M059J (cell line): ENCODE results near the gene RGS3. TPM values are rescaled to one million over a fixed set of nuclear protein-coding genes. Genes with fewer than 3 reads are reported as not detected.
A peak's percentile ranks its signal among the peaks of the same experiment; 100 is the strongest.

Experiments used
- DNase-seq: peaks from one replicate; pipeline ENCODE4 v3.0.0-alpha.2; 2012; ENCODE audit warnings: low read depth
- total RNA-seq: library from RNA; depleted of rRNA; stranded (reverse); fragments of >200 nt; shearing (Covaris generic); gene quantifications from 2 replicates; pipeline ENCODE4 v1.2.3, GENCODE V29; 2014

RGS3 gene
- total RNA-seq, 1 experiment from 2014 or later = 137 TPM

DNA sequence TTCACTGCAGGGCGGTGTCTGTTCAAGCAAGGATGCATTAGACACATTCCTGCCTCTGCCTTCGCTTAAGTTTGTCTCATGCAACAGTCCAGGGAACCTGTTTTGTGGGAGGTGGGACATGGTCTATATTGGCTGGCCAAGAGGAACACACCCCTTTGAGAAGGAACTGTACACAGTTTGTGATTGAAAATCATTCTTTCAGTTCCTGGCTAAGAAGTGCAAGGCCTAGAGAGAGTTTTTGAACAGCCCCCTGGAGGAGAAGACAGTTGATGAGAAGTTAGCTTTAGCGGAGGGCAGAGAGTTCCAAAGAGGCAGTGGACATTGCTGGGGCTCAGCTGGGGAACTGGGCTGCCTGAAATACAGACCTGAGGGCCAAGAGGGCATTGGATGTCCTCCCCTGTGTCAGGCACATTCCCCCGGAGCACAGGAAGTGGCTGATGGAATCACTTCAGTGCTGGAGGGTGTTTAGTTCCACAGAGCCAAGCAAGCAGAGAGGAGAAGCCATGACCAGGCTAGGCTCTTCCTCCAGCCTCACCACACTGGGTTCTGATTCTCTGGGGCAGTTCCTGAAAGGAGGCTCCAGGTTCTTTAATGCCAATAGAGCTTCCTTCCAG, 66.6 kb downstream of the RGS3 start:
- DNase-seq = peak; percentile 23

DNA sequence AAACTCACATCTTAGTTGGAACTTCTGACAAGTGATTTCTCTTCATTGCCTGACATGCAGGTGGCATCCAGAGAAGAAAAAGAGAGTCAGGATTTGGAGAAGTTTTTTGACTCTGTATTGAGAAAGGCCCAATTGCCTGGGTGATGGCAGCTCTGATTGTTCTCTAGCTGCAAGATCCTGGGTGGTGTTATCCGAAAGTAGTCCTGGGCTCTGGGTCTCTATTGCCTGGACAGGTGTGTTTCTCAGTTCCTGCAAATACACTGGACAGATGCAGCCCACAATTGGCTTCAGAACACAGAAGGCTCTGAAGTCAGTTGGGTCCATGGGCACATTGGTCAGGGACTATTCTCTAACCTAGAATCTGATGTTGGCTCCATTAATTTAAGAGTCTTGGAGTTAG, 67.4 kb downstream of the RGS3 start:
- DNase-seq = no peak

DNA sequence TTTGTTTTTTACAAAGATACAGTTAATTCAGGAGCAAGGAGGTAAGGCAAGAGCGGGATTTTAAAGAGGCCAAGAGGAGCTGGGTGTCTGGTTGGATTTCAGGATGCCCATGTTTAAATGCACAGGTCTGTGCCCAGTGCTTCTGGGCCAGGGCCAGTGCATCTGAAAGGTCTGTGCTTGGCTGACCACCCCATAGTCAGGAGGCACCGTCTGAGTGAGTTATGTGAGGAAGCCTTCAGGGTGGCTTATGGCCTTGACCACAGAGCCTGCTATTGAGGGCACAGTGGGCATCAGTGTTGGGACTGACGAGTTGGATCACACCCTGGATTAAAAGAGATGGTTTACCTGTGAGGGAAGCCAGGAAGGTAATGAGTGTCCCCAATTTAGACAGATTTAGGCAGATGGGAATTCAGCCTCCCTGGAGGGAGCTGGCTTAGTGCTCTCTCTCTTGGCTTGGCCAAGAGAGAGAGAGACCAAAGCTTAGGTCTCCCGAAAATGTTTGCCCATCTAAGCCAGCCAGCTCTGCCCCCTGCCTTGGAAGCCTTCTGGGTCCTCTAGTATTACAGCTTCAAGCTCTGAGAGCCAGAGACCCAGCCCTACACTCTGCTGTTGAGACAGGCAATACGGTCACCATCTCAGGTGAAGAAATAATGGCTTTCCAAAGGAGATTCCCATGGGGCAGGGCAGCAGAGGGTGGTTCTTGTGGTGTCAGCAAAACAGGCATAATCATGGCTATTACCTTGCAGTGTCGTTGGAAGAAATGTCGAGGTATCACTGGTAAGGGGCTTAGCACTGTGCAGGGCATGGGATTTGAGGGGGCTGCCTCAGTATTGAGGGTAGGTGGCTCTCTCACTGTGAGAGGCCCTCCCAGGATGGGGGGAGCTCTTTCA, 68.6 kb downstream of the RGS3 start:
- DNase-seq = no peak

DNA sequence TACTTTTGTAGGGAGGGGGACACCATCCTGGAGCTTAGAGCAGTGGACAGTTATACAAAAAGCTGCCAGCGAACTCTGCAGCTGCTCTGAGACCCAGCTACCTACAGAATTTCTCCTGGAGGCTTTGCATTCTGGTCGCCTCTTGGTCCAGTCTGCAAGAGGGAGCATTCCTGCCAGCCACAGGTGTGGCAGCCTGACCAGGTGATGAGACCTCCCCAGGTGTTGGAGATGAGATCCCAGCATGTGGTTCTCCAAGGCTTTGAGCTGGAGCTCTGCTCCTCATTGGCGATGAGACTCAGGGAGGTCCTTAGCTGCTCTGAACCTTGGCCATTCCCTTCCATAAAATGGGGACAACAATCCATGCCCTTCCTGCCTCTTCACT, 69.3 kb downstream of the RGS3 start:
- no peak for DNase-seq

DNA sequence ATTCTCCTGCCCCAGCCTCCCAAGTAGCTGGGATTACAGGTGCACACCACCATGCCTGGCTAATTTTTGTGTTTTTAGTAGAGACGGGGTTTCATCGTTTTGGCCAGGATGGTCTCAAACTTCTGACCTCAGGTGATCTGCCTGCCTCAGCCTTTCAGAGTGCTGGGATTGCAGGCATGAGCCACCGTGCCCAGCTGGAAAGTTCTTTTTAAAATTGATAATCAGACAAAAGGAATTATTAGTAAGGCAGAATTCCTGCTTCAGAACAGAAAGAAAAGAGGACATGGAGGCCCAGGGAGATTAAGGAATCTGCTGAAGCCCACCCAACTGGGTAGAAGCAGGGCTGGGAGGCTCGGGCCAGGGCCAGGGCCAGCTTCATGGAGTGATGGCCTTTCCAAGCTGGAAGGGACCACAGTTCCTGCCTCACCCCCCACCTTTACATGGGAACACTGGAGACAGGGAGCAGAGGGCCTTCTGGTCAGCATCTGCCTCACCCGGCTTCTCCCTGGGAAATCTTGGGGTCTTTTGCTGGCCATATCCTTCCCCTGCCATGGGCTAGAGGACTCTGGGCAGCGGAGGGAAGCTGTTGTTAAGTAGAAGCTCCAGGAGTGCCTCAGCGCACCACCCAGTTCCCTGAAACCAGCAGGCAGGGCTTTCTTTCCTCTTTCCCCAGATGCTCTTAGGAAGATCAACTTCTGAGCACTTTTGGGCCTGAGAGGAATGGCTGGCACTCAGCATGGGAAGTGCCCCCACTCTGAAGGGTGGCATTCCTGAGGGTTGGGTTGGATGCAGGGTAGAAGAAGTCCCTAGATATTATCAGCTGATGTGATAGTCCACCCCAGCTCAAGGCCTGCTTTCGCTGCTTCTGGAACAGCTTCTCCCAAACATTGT, 70.1 kb downstream of the RGS3 start:
- DNase-seq = no peak

DNA sequence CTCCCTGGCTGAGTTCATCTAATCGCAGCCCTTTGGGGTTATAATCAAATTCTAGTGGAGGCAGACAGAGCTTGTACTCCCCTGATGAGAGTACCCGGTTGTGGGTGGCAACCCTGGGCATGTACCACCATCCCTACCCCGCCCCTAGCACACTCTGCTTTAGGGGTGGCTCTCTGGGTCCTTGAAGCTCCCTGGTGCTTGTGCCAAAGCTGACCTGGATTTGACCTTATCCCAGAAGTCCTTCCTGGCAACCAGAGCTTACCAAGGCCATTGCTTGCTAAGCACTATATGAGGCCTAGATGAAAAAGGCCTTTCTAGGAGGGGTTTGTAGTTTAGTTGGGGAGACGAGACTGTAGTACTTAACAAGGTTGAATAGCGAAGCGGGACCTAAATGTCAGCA, 72.2 kb downstream of the RGS3 start:
- DNase-seq = no peak

DNA sequence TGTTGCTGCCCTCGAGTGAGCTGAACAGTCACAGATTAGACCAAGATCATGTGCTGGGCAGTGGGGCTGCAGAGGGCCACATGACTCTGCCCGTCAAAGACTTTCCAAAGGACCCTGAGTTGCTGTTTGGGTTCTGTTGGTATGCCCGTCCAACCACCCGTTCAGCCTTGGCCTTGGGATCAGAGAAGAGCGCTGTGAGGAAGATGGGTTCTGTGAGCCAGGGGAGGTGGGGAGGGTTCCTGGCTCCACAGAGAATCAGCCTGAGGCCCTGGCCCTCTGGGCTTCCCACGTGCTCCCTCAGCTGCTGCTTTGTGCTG, 72.6 kb downstream of the RGS3 start:
- DNase-seq = no peak

DNA sequence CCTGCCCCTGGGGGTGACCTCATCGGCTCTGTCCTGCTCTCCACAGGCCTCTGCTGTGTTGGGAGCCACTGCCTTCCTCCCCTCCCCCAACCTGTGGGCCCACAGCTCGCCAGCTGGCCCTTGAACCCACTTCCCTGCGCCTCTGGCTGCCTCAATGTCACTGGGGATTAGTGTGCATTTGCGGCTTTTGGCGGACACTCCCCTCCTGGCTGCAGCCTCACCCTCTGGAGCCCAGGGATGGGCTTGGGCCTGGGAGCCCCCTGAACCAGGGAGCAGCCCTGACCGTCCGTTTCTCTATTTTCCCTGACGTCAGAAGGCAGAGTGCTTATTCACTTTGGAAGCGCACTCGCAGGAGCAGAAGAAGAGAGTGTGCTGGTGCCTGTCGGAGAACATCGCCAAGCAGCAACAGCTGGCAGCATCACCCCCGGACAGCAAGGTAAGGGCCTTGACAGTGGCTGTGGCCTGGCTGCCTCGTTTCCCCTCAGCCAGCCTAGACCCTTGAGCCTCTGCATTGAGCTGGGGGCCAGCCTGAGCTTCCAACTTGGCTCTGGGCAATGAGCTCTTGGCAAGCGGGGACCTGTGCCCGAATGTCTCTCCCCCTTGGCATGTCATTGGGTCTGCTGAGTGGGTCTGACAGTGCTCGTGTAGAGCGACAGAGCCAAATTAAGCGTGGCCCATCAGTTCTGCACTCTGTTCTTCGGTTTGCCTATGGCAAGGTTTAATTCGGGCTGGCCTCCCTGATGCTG, 73.1 kb downstream of the RGS3 start:
- no peak for DNase-seq

GRCh38 chr9:113537229-113537810, 73.8 kb downstream of the RGS3 start:
- DNase-seq = no peak

- DNase-seq = no peak
Observed at GRCh38 chr9:113538131-113538530, 74.6 kb downstream of the RGS3 start.

- DNase-seq = no peak
Observed at GRCh38 chr9:113538701-113539430, 75.3 kb downstream of the RGS3 start.

- DNase-seq = no peak
Observed at GRCh38 chr9:113540466-113540865, 76.9 kb downstream of the RGS3 start.

DNA sequence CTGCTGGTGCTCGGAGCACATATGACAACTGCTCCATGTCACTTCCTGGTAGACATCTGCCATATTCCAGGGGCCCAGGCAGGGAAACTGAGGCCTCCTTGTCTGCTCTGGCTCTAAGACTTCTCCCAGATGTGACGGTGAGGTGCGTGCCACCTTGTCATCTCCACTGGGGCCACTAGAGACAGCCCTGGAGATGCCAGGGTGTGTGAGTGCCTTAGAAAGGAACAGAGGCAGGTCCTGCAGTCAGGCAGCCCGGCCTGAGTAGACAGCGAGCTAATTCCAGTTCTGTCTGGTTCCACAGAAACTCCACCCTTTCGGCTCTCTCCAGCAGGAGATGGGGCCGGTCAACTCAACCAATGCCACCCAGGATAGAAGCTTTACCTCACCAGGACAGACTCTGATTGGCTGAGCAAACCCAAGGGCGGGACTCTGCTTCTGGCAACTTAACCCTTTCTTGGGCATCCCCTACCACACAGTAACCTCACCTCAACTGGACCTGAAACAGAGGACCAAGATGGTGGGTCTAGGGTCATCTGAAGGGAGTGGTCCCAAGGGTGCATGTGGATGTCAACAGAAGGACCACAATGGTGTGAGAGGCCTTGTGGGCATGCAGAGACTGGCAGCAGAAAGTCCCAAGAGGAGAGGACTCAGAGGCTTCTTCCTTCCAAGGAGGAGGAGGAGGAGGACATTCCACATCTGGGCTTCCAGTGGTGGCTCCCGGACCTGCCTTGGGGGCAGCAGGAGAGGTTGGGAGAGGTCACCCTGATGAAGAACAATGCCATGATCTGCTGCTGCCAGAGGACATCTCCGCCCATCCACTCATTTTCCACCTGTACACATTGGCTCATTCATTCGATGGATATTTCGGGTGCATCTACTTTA, 77.7 kb downstream of the RGS3 start:
- no peak for DNase-seq

DNA sequence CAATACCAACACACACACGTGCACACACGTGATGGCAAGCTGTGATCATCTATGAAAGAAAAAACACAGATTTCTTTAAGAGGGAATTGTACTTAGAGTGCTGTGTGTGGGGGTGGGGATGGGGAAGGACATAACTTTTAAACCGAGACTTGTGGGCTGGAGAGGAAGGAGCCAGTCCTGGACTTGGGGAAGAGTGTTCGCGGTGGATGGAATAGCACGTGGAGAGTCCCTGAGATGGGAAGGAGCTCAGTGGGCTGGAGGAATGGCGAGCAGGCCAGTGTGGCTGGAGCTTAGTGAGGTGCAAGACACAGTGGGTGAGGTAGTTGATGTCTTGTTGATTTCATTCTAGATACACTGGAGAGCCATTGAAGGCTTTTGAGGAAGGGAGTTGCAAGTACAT, 78.5 kb downstream of the RGS3 start:
- DNase-seq = no peak

DNA sequence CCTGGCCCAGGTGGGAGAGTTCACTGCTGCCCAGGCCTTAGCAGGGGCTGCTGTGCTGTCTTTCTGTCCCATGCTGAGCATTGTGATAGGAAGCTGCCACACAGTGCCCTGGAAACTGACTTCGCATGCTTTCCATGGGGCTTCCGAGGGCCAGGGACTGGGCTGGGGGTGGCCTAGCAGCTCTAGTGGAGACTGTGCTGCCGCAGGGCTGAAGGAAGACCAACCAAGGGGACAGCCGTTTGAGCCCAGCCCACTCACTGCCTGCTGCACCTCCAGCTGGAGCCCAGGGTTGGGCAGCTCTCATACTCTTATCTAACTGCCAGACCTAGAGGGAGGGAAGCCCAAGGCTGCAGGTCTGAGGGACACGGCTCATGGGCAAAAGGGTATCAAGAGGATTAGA, 79.2 kb downstream of the RGS3 start:
- DNase-seq = no peak

DNA sequence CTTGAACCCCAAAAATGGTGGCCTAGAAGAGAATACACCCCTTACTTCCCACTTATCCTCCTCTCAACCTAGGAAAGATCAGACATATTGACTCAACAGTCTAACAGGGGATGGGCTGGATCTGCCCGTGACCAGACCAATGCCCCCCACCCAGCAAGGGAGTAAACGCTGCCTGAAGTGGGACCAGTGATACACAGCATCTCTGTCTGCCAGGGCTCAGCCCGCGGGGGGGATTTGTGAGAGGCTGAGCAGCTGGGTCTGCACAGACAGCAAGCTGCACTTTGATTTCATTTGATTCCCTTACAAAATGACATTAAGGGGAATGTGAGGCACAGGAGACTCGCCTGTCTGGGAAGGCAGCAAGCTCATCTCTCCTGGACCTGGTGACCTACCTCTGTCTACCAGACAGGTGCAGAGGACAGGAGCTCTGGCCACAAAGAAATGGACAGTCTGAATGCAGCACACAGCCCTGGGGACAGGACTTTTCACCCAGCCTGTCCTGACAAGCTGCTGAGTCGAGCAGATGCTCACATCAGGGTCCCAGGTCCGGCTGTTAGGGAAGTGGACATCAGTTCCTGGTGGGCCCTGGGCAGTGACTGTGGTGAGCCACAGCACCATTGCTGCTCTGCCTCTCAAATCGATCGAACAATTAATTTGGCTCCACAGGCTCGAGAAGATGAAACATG, 79.9 kb downstream of the RGS3 start:
- no peak for DNase-seq

DNA sequence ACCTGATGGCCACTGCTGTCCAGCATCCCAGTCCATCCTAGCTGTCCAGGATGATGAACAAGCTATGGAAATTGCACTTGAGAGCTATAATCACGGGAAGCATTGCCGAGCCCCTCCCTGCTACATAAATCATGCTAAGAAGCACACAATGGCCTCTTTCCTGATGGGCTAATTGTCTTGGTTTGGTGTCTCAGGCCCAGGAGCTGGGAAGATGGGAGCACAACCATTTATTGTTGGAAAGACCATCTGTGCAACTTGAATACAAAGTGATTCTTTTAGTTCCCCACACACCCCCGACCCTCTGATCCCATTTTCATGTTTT, 80.4 kb downstream of the RGS3 start:
- no peak for DNase-seq

DNA sequence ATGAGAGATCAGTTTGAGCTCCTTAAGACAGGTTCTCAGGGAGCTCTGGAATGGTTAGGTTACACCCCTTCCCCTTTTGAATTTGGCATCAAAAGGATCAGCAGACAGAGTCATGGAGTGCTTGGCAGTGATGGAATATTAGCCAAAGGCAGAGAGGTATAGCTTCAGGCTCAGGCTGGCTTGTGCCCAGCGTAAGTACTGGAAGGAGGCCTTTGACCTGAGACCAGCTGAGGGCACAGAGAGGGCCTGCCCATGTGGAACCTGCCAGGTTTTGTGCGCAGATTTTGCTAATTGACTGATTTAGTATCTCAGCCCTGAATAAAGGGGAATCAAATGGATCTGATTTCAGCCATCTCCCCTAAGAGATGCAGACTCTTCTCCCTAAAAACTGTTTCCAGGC, 81.5 kb downstream of the RGS3 start:
- no peak for DNase-seq

DNA sequence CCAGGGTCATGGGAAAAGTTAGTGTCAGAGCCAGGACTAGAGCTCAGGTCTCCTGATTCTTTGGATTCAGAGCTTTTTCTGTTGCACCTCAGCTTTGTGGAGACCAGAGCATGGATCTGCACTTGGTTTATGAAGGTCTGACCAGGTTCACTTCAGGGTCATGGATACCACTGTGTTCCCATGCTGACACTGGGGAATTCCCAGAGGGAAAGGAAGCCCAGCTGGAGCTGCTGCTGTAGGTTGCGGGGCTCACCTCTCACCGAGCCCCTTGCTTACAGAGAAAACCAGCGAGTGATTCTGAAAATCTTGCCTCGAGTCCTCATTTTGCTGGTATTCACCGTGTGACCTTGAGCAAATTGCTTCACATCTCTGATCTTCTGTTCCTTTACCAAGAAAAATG, 83.0 kb downstream of the RGS3 start:
- DNase-seq = no peak
